Activated T-helper 2 cell treated with anti-CD3 and anti-CD28 coated beads, Interferon-gamma antibody, Interleukin-2, Interleukin-4, amounts not matched to agents 10 μg/mL and 5 μg/mL and 100 μg/mL, durations not matched to agents 14 hours and 24 hours and 36 hours (primary cell): Measurements from ENCODE around the gene ECE2. TPM values are rescaled to one million over a fixed set of nuclear protein-coding genes. Genes with fewer than 3 reads are reported as not detected.

Source experiments
- DNase-seq: peaks from one replicate; pipeline ENCODE4 v3.0.0; 2021; ENCODE audit warnings: low spot score
- H3K27ac Mint-ChIP-seq: one replicate; pipeline ENCODE4 v1.8.0; 2021; ENCODE audit warnings: mixed read lengths
- H3K27me3 Mint-ChIP-seq: one replicate; pipeline ENCODE4 v1.8.0; 2021; ENCODE audit warnings: low read depth, mixed read lengths
- H3K36me3 Mint-ChIP-seq: one replicate; pipeline ENCODE4 v1.8.0; 2021; ENCODE audit warnings: low read depth, mixed read lengths
- H3K4me1 Mint-ChIP-seq: one replicate; pipeline ENCODE4 v1.8.0; 2021; ENCODE audit warnings: low read depth, mixed read lengths
- H3K4me3 Mint-ChIP-seq: one replicate; pipeline ENCODE4 v1.8.0; 2021; ENCODE audit warnings: low read depth, mild to moderate bottlenecking, moderate library complexity, mixed read lengths
- H3K9me3 Mint-ChIP-seq: one replicate; pipeline ENCODE4 v1.8.0; 2021; ENCODE audit warnings: mixed read lengths
- intact Hi-C: fragments of 100-400 bp; cut with micrococcal nuclease; formaldehyde crosslinking; loops from one replicate; pipeline ENCODE4 v1.15.1; 2023
- total RNA-seq: library from RNA; stranded (reverse); gene quantifications from 2 replicates; pipeline ENCODE4 v1.2.3, GENCODE V29; 2022

The ECE2 gene
- not detected in 2 replicates for total RNA-seq

DNA sequence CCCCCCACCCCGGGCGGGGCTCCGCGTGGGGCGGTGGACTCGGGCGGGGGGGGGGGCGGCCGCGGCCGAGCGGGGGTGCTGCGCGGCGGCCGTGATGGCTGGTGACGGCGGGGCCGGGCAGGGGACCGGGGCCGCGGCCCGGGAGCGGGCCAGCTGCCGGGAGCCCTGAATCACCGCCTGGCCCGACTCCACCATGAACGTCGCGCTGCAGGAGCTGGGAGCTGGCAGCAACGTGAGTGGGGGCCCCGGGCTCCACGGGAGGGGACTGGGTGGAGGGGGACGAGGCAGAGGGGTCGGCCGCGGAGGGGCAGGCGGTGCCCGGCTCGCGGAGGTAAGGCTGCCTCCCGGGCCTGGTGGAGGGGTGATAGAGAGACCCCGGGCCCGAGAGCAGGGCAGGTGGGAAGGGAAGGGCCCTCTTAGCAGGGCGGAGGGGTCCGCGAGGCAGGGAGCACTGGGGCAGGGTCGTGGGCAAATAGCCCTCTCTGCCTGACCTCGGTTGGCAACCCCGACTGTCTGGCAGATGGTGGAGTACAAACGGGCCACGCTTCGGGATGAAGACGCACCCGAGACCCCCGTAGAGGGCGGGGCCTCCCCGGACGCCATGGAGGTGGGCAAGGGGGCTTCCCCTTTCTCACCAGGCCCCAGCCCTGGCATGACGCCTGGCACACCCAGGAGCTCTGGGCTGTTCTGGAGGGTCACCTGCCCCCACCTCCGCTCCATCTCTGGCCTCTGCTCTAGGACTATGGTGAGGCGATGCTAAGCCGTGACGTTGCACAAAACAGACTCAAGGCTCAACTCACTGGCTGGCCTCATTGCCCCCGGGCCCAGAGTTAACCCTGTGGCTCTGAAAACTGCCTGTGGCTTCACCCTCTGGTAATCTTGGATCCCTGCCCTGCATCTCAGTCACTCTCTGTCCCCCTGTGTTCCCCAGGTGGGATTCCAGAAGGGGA is at the start of gene ECE2:
Gene ECE2, plus strand, starts transcription at position 62 of the 950 bp plus-strand sequence. Its CDS starts 132 bp downstream, at position 194.
- Mint-ChIP-seq H3K36me3 (no peaks in the 10 kb centered on the region), H3K4me3 (no peak within 1 kb of the TSS), H3K9me3 (no peaks in the 10 kb centered on the region), H3K27ac (no peak within 1 kb of the TSS), H3K27me3 (peaks cover 48% of the 10 kb centered on the region), H3K4me1 (no peaks in the 10 kb centered on the region)
- intact Hi-C loops, result no loop called here
- DNase-seq, result no peak

GRCh38 chr3:184227481-184227935 is 48.3 kb upstream of the ECE2 start:
- Mint-ChIP-seq H3K9me3 (no peaks in the 10 kb centered on the region), H3K4me1 (peaks cover 6% of the 10 kb centered on the region), H3K27me3 (peaks cover 52% of the 10 kb centered on the region), H3K27ac (no peak overlapping the region), H3K36me3 (no peaks in the 10 kb centered on the region), H3K4me3 (no peak overlapping the region)
- intact Hi-C loops, result loop anchor here (1.0 to 2.0 kb wide), 2 partner anchors 23 to 61 kb away; no protein-coding TSS in a partner anchor
- DNase-seq, result peak; percentile 26

DNA sequence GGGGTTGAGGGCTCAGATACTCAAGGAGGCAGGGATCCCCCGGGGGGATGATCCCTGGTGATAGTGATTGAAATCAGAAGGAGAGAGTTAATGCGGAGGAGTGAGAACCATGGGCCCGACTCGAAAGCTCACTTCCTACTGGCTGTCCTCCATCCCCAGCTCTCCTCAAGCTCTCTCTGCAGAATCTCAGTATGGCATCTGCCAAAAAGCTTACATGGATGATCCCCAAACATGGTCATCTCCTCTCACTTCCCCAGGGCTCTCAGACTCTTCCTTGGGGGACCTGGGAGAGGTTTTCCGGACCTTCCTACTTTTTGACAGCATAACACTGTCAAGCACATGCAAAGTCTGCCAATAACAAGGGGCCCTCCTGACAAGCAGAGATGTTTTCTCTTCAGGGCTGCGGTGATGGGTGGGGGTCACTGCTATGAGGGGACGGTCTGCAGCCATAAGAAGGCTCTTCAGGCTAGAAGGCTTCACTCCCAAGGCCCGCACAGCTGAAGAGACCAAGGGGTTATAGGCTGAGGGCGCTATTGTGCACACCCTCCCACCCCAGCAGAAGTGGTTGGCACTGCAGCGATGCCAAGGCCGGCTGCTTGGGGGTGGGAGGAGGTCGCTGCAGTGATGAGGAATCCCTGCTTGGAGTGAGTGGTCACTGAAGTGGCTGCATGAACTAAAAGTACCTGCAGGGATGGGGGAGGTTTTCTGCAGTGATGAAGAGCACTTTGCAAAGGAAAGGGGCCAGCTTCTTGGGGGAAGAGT is 47.3 kb upstream of the ECE2 start:
- Mint-ChIP-seq H3K4me1 (peaks cover 6% of the 10 kb centered on the region), H3K4me3 (peak overlapping the region; percentile 61), H3K36me3 (no peaks in the 10 kb centered on the region), H3K27me3 (peaks cover 55% of the 10 kb centered on the region), H3K27ac (no peak overlapping the region), H3K9me3 (no peaks in the 10 kb centered on the region)
- intact Hi-C loops, result no loop called here
- no peak for DNase-seq

DNA sequence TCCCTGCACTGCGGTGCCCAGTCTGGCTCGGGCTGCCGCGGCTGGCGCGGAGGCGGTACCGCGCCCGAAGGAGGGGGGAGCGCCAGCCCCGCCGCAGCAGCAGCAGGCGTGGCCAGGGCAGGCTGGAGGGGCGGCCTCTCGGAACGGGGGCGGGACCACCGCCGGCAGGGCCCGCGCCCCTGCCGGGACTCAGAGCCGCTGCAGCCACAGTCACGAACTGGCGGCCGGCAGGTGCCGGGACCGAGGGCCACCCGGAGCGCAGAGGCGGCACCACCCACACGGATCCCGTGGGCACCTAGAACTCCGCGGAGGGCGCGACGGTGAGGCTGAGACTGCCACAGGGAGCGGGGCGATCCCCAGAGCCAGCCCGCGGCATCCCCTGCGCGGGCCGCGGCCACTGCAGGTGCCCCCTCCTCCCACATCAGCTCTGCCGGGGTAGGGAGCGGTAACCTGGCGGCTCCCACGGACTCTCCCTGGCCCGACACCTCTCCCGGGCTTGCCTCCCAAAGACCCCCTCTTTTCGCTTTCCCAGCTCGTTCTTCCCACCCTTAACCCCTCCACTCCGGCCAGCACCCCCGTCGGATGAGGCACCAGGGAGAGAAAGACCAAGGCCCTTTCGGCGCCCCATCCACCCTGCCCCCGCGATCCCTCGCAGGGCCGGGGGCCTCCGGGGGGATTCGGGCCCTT is 46.3 kb upstream of the ECE2 start, which contains the start of gene VWA5B2:
Gene VWA5B2, plus strand, starts transcription at position 192 of the 687 bp plus-strand sequence. CDS start 944 bp downstream, outside the sequence.
- Mint-ChIP-seq H3K27me3 (peaks cover 53% of the 10 kb centered on the region), H3K9me3 (no peaks in the 10 kb centered on the region), H3K36me3 (no peaks in the 10 kb centered on the region), H3K27ac (no peak within 1 kb of the TSS), H3K4me3 (peak within 1 kb of the TSS; percentile 61), H3K4me1 (peaks cover 6% of the 10 kb centered on the region)
- intact Hi-C loops, result no loop called here
- DNase-seq, result peak; percentile 54

DNA sequence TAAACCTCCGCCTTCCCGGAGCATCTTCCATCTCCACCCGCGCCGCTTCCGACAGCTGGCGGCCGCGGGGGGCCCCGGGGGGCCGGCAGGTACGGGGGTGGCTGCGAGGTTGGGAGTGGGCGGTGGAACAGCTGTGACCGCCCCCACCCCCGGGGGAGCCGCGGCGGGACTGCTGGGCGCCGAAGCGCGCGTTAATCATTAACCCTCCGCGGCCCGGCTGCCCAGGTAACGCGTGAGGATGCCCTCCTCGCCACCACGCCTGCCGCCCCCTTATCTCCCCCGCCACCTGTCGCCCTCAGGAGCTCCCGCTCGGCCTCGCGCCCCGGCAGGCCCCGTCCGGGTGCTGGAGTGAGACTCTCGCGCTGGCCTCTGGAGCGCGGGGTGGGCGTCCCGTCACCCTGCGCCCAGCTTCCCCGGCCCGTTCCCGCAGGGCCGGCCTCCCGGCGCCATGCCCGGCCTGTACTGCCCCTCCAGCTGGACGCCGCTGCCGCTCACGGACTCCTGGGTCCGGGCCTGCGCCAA is 45.7 kb upstream of the ECE2 start:
- Mint-ChIP-seq H3K9me3 (no peaks in the 10 kb centered on the region), H3K36me3 (no peaks in the 10 kb centered on the region), H3K4me3 (no peak overlapping the region), H3K4me1 (peaks cover 6% of the 10 kb centered on the region), H3K27me3 (peaks cover 52% of the 10 kb centered on the region), H3K27ac (no peak overlapping the region)
- DNase-seq, result no peak
- intact Hi-C loops, result no loop called here

GRCh38 chr3:184230603-184231528 is 45.0 kb upstream of the ECE2 start:
- H3K4me3 Mint-ChIP-seq, result peak overlapping the region; percentile 52
- H3K36me3 Mint-ChIP-seq, result no peaks in the 10 kb centered on the region
- no peaks in the 10 kb centered on the region for H3K9me3 Mint-ChIP-seq
- intact Hi-C loops, result no loop called here
- H3K27ac Mint-ChIP-seq, result no peak overlapping the region
- DNase-seq, result no peak
- H3K4me1 Mint-ChIP-seq, result peaks cover 6% of the 10 kb centered on the region
- peaks cover 47% of the 10 kb centered on the region for H3K27me3 Mint-ChIP-seq

- H3K27me3 Mint-ChIP-seq, result peaks cover 42% of the 10 kb centered on the region
- H3K4me3 Mint-ChIP-seq, result peak overlapping the region; percentile 30
- no peaks in the 10 kb centered on the region for H3K9me3 Mint-ChIP-seq
- intact Hi-C loops, result no loop called here
- no peak overlapping the region for H3K27ac Mint-ChIP-seq
- DNase-seq, result no peak
- H3K4me1 Mint-ChIP-seq, result peaks cover 6% of the 10 kb centered on the region
- H3K36me3 Mint-ChIP-seq, result no peaks in the 10 kb centered on the region
Measured at GRCh38 chr3:184231671-184232070, 44.2 kb upstream of the ECE2 start.

GRCh38 chr3:184233127-184233843 is 42.5 kb upstream of the ECE2 start:
- DNase-seq, result no peak
- peaks cover 6% of the 10 kb centered on the region for H3K4me1 Mint-ChIP-seq
- no peak overlapping the region for H3K4me3 Mint-ChIP-seq
- H3K36me3 Mint-ChIP-seq, result no peaks in the 10 kb centered on the region
- peaks cover 32% of the 10 kb centered on the region for H3K27me3 Mint-ChIP-seq
- no peak overlapping the region for H3K27ac Mint-ChIP-seq
- no peaks in the 10 kb centered on the region for H3K9me3 Mint-ChIP-seq
- intact Hi-C loops, result no loop called here

- no peak for DNase-seq
- intact Hi-C loops, result no loop called here
- H3K4me1 Mint-ChIP-seq, result peaks cover 3% of the 10 kb centered on the region
- no peaks in the 10 kb centered on the region for H3K36me3 Mint-ChIP-seq
- no peak overlapping the region for H3K4me3 Mint-ChIP-seq
- peaks cover 22% of the 10 kb centered on the region for H3K27me3 Mint-ChIP-seq
- H3K9me3 Mint-ChIP-seq, result no peaks in the 10 kb centered on the region
- H3K27ac Mint-ChIP-seq, result no peak overlapping the region
Measured at GRCh38 chr3:184234224-184234623, 41.6 kb upstream of the ECE2 start.

- H3K9me3 Mint-ChIP-seq, result no peaks in the 10 kb centered on the region
- no peaks in the 10 kb centered on the region for H3K36me3 Mint-ChIP-seq
- H3K4me3 Mint-ChIP-seq, result no peak overlapping the region
- DNase-seq, result no peak
- H3K27me3 Mint-ChIP-seq, result peaks cover 22% of the 10 kb centered on the region
- H3K4me1 Mint-ChIP-seq, result peaks cover 3% of the 10 kb centered on the region
- no peak overlapping the region for H3K27ac Mint-ChIP-seq
- intact Hi-C loops, result no loop called here
Measured at GRCh38 chr3:184234671-184235380, 41.0 kb upstream of the ECE2 start.
